HepG2 (cell line): ENCODE results near the gene FHIT. TPM values are rescaled to one million over a fixed set of nuclear protein-coding genes. Genes with fewer than 3 reads are reported as not detected.

Experiments
- BCL6 ChIP-seq: IDR thresholded peaks from 2 replicates; pipeline ENCODE4 v1.6.1; 2016; ENCODE audit warnings: missing genetic modification reagents, missing compliant biosample characterization
- ETV6 ChIP-seq: sonication (generic); formaldehyde crosslinking; conservative IDR thresholded peaks from 2 replicates; pipeline ENCODE4 v1.4.0; 2020; ENCODE audit warnings: missing genetic modification reagents
- FLYWCH1 ChIP-seq: sonication (generic); formaldehyde crosslinking; IDR thresholded peaks from 2 replicates; pipeline ENCODE4 v1.8.1; 2023; ENCODE audit warnings: mild to moderate bottlenecking, missing genetic modification reagents
- FOXA3 ChIP-seq: IDR thresholded peaks from 2 replicates; pipeline ENCODE4 v1.6.1; 2016; ENCODE audit warnings: missing genetic modification reagents, missing compliant biosample characterization
- GZF1 ChIP-seq: sonication (generic); formaldehyde crosslinking; IDR thresholded peaks from 2 replicates; pipeline ENCODE4 v1.5.1; 2020; ENCODE audit warnings: mild to moderate bottlenecking, missing genetic modification reagents
- HDAC6 ChIP-seq: fragments of 200-600 bp; sonication (generic); IDR thresholded peaks from 2 replicates; pipeline ENCODE4 v1.7.0; 2017; ENCODE audit warnings: mild to moderate bottlenecking, antibody characterized with exemption, low read length, low read depth
- REPIN1 ChIP-seq: sonication (generic); formaldehyde crosslinking; IDR thresholded peaks from 2 replicates; pipeline ENCODE4 v1.8.0; 2022; ENCODE audit warnings: missing genetic modification reagents, low read depth, mild to moderate bottlenecking, borderline replicate concordance
- SIN3A ChIP-seq: IDR thresholded peaks from 2 replicates; pipeline ENCODE4 v1.6.1; 2011; ENCODE audit warnings: low read depth, mild to moderate bottlenecking, control low read depth, low read length, borderline replicate concordance
- ZIK1 ChIP-seq: sonication (generic); formaldehyde crosslinking; IDR thresholded peaks from 2 replicates; pipeline ENCODE4 v1.5.0; 2020; ENCODE audit warnings: mild to moderate bottlenecking, low read depth, missing genetic modification reagents, borderline replicate concordance
- ZNF296 ChIP-seq: sonication (generic); formaldehyde crosslinking; conservative IDR thresholded peaks from 2 replicates; pipeline ENCODE4 v1.5.0; 2020; ENCODE audit warnings: mild to moderate bottlenecking, missing genetic modification reagents
- ZNF431 ChIP-seq: sonication (generic); formaldehyde crosslinking; IDR thresholded peaks from 2 replicates; pipeline ENCODE4 v1.9.0; 2022; ENCODE audit warnings: missing genetic modification reagents, low read depth, mild to moderate bottlenecking, borderline replicate concordance
- ZNF556 ChIP-seq: sonication (generic); formaldehyde crosslinking; IDR thresholded peaks from 2 replicates; pipeline ENCODE4 v1.4.0; 2020; ENCODE audit warnings: mild to moderate bottlenecking, missing genetic modification reagents, borderline replicate concordance
- polyA plus RNA-seq, 8 experiments: library from polyadenylated mRNA; depleted of rRNA in 3 of 8; stranded (reverse) in 7 of 8; unstranded in 1 of 8; fragments of >200 nt; fragmentation: Illumina TruSeq in 4 of 8; extraction: Trizol in 4 of 8; gene quantifications; 2 replicates each; pipeline versions ENCODE4 v1.2.1 to v1.2.3, GENCODE V29; 2011 to 2016; ENCODE audit warnings: low read depth in 4 of 8, missing spikeins in 1 of 8, mixed read lengths in 1 of 8; ENCODE audit not compliant: insufficient read depth in 1 of 8
- total RNA-seq, 5 experiments: library from RNA; depleted of rRNA; stranded (reverse); fragments of >200 nt; fragmentation: Illumina TruSeq; extraction: Trizol; gene quantifications; 2 replicates each; pipeline ENCODE4 v1.2.3, GENCODE V29; 2016; ENCODE audit warnings: low read depth in 1 of 5
- TF ChIP-seq, protein P1 (sequence below): sonication (generic); formaldehyde crosslinking; IDR thresholded peaks from 2 replicates; pipeline ENCODE4 v1.5.0; 2020; ENCODE audit warnings: mild to moderate bottlenecking, missing genetic modification reagents
- TF ChIP-seq, protein P2 (sequence below): sonication (generic); formaldehyde crosslinking; IDR thresholded peaks from 2 replicates; pipeline ENCODE4 v1.4.0; 2020; ENCODE audit warnings: mild to moderate bottlenecking, missing genetic modification reagents, borderline replicate concordance
- TF ChIP-seq, protein P3 (sequence below): sonication (generic); formaldehyde crosslinking; IDR thresholded peaks from 2 replicates; pipeline ENCODE4 v1.8.0; 2022; ENCODE audit warnings: mild to moderate bottlenecking, missing genetic modification reagents
- TF ChIP-seq, protein P4 (sequence below): sonication (generic); formaldehyde crosslinking; IDR thresholded peaks from one replicate; pipeline ENCODE4 v1.5.1; 2020; ENCODE audit warnings: mild to moderate bottlenecking, missing genetic modification reagents; ENCODE audit errors: not compliant biosample characterization

Gene FHIT
- total and polyA plus RNA-seq, 2 of the 13 experiments (the other 11 are each of a cell fraction or from before 2014, with no cell fraction given), result 4.0 to 4.6 TPM

DNA sequence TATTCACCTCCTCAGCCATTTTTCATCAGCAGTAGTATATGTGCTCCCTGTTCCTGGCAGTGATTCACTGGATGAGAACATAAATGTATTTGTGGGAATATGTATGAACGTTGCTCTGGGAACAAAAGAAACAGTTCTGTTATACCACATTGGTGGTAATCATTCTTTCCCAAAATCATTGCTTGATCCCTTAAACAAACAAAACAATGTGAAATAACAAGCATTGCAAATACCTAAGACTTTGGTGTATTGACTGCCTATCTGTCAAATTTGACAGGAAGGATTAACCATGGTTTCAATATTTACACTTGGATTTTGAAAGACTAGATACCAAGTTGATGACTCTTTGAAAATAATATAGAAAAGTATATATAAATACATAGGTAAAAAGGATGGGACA lies 284.1 kb downstream of the FHIT start (continued):
- TF ChIP-seq, protein P1, sequence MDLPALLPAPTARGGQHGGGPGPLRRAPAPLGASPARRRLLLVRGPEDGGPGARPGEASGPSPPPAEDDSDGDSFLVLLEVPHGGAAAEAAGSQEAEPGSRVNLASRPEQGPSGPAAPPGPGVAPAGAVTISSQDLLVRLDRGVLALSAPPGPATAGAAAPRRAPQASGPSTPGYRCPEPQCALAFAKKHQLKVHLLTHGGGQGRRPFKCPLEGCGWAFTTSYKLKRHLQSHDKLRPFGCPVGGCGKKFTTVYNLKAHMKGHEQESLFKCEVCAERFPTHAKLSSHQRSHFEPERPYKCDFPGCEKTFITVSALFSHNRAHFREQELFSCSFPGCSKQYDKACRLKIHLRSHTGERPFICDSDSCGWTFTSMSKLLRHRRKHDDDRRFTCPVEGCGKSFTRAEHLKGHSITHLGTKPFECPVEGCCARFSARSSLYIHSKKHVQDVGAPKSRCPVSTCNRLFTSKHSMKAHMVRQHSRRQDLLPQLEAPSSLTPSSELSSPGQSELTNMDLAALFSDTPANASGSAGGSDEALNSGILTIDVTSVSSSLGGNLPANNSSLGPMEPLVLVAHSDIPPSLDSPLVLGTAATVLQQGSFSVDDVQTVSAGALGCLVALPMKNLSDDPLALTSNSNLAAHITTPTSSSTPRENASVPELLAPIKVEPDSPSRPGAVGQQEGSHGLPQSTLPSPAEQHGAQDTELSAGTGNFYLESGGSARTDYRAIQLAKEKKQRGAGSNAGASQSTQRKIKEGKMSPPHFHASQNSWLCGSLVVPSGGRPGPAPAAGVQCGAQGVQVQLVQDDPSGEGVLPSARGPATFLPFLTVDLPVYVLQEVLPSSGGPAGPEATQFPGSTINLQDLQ, result no peak
- no peak for TF ChIP-seq ZNF296 (CRISPR knock-in tag)
- TF ChIP-seq GZF1 (CRISPR knock-in tag), result no peak
- TF ChIP-seq ETV6, result no peak
- TF ChIP-seq FOXA3 (CRISPR knock-in tag), result peak; percentile 95
- TF ChIP-seq FLYWCH1 (CRISPR knock-in tag), result no peak
- TF ChIP-seq, protein P2, sequence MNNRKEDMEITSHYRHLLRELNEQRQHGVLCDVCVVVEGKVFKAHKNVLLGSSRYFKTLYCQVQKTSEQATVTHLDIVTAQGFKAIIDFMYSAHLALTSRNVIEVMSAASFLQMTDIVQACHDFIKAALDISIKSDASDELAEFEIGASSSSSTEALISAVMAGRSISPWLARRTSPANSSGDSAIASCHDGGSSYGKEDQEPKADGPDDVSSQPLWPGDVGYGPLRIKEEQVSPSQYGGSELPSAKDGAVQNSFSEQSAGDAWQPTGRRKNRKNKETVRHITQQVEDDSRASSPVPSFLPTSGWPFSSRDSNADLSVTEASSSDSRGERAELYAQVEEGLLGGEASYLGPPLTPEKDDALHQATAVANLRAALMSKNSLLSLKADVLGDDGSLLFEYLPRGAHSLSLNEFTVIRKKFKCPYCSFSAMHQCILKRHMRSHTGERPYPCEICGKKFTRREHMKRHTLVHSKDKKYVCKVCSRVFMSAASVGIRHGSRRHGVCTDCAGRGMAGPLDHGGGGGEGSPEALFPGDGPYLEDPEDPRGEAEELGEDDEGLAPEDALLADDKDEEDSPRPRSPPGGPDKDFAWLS, result no peak
- no peak for TF ChIP-seq ZNF556 (CRISPR knock-in tag)
- no peak for TF ChIP-seq REPIN1
- TF ChIP-seq, protein P3, sequence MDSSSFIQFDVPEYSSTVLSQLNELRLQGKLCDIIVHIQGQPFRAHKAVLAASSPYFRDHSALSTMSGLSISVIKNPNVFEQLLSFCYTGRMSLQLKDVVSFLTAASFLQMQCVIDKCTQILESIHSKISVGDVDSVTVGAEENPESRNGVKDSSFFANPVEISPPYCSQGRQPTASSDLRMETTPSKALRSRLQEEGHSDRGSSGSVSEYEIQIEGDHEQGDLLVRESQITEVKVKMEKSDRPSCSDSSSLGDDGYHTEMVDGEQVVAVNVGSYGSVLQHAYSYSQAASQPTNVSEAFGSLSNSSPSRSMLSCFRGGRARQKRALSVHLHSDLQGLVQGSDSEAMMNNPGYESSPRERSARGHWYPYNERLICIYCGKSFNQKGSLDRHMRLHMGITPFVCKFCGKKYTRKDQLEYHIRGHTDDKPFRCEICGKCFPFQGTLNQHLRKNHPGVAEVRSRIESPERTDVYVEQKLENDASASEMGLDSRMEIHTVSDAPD (CRISPR knock-in tag), result no peak
- no peak for TF ChIP-seq HDAC6
- peak; percentile 93 for TF ChIP-seq BCL6 (CRISPR knock-in tag)
- TF ChIP-seq ZIK1, result no peak
- TF ChIP-seq, protein P4, sequence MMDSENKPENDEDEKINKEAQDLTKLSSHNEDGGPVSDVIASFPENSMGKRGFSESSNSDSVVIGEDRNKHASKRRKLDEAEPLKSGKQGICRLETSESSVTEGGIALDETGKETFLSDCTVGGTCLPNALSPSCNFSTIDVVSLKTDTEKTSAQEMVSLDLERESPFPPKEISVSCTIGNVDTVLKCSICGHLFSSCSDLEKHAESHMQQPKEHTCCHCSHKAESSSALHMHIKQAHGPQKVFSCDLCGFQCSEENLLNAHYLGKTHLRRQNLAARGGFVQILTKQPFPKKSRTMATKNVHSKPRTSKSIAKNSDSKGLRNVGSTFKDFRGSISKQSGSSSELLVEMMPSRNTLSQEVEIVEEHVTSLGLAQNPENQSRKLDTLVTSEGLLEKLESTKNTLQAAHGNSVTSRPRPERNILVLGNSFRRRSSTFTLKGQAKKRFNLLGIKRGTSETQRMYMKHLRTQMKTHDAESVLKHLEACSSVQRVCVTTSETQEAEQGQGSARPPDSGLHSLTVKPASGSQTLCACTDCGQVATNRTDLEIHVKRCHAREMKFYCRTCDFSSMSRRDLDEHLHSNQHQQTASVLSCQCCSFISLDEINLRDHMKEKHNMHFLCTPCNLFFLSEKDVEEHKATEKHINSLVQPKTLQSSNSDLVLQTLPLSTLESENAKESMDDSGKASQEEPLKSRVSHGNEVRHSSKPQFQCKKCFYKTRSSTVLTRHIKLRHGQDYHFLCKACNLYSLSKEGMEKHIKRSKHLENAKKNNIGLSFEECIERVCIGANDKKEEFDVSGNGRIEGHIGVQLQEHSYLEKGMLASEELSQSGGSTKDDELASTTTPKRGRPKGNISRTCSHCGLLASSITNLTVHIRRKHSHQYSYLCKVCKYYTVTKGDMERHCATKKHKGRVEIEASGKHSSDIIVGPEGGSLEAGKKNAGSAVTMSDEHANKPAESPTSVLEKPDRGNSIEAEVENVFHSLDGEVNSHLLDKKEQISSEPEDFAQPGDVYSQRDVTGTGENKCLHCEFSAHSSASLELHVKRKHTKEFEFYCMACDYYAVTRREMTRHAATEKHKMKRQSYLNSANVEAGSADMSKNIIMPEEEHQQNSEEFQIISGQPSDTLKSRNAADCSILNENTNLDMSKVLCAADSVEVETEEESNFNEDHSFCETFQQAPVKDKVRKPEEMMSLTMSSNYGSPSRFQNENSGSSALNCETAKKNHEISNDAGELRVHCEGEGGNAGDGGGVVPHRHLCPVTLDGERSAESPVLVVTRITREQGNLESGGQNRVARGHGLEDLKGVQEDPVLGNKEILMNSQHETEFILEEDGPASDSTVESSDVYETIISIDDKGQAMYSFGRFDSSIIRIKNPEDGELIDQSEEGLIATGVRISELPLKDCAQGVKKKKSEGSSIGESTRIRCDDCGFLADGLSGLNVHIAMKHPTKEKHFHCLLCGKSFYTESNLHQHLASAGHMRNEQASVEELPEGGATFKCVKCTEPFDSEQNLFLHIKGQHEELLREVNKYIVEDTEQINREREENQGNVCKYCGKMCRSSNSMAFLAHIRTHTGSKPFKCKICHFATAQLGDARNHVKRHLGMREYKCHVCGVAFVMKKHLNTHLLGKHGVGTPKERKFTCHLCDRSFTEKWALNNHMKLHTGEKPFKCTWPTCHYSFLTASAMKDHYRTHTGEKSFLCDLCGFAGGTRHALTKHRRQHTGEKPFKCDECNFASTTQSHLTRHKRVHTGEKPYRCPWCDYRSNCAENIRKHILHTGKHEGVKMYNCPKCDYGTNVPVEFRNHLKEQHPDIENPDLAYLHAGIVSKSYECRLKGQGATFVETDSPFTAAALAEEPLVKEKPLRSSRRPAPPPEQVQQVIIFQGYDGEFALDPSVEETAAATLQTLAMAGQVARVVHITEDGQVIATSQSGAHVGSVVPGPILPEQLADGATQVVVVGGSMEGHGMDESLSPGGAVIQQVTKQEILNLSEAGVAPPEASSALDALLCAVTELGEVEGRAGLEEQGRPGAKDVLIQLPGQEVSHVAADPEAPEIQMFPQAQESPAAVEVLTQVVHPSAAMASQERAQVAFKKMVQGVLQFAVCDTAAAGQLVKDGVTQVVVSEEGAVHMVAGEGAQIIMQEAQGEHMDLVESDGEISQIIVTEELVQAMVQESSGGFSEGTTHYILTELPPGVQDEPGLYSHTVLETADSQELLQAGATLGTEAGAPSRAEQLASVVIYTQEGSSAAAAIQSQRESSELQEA (CRISPR knock-in tag), result no peak
- TF ChIP-seq ZNF431, result no peak
- no peak for TF ChIP-seq SIN3A
